Transverse colon (tissue), 4 donors: ENCODE data around the gene MPPED1. TPM values are rescaled to one million over a fixed set of nuclear protein-coding genes. Genes with fewer than 3 reads are reported as not detected.

Experiments
- DNase-seq: peaks from one replicate; pipeline ENCODE4 v3.0.0-alpha.2; 2019
- H3K27ac ChIP-seq, 4 donors: fragments of 200-600 bp; sonication (generic); 2 replicates each; pipeline ENCODE4 v1.5.1; 2016 to 2018; ENCODE audit warnings: inconsistent platforms in 4 of 4
- H3K27me3 ChIP-seq: fragments of 200-600 bp; sonication (generic); 2 replicates; pipeline ENCODE4 v1.5.1; 2017; ENCODE audit warnings: inconsistent platforms
- H3K36me3 ChIP-seq, 4 donors: fragments of 200-600 bp; sonication (generic); 2 replicates each; pipeline ENCODE4 v1.5.1; 2017 to 2019; ENCODE audit warnings: inconsistent platforms in 4 of 4
- H3K4me1 ChIP-seq, 4 donors: fragments of 200-600 bp; sonication (generic); 2 replicates each; pipeline ENCODE4 v1.5.1; 2017 to 2020; ENCODE audit warnings: inconsistent platforms in 4 of 4
- H3K4me3 ChIP-seq, 4 donors: fragments of 200-600 bp; sonication (generic); 1 replicate in 1 of 4; 2 replicates in 3 of 4; pipeline versions ENCODE4 v1.5.1 to v1.6.1; 2017 to 2019; ENCODE audit warnings: inconsistent platforms in 4 of 4
- H3K9me3 ChIP-seq, 2 donors: fragments of 200-600 bp; sonication (generic); 2 replicates each; pipeline ENCODE4 v1.5.1; 2017 to 2019; ENCODE audit warnings: inconsistent platforms in 2 of 2
- EP300 ChIP-seq: sonication (generic); formaldehyde crosslinking; IDR thresholded peaks from one replicate; pipeline ENCODE4 v1.6.1; 2017; ENCODE audit warnings: antibody characterized with exemption, low read depth
- POLR2A ChIP-seq: fragments of 450-650 bp; IDR thresholded peaks from one replicate; pipeline ENCODE4 v1.6.1; 2016; ENCODE audit warnings: antibody characterized with exemption, mild to moderate bottlenecking, moderate library complexity
- POLR2AphosphoS5 ChIP-seq, 3 donors: sonication (generic); formaldehyde crosslinking; IDR thresholded peaks; one replicate each; pipeline ENCODE4 v1.6.1; 2016; ENCODE audit warnings: antibody characterized with exemption in 3 of 3
- WGBS, 2 donors: methylation state at CpG; one replicate each; pipeline ENCODE4 v1.1.5; 2018; ENCODE audit warnings: low coverage in 1 of 2; 5-methylcytosine and 5-hydroxymethylcytosine counted together
- in situ Hi-C, 4 donors: fragments of 200-750 bp; cut with MboI; loops; one replicate each; pipeline versions ENCODE4 v1.15.0 to v1.15.1; 2017; ENCODE audit warnings: low sequenced_read_pairs in 3 of 4, low pct_ligation_motif_present in 1 of 4, low pct_unique_long_range_greater_than_20kb in 1 of 4
- intact Hi-C: fragments of 100-400 bp; cut with DNase I; formaldehyde crosslinking; loops from one replicate; pipeline ENCODE4 v1.15.1; 2023; ENCODE audit warnings: low total_unique reads
- total RNA-seq, 4 donors: library from RNA; depleted of rRNA; stranded (reverse); fragments of >200 nt; gene quantifications; one replicate each; pipeline ENCODE4 v1.1.0, GENCODE V29; 2016
- TF ChIP-seq, protein P1 (sequence below), 5 experiments: fragments of 200-600 bp in 3 of 5; fragments of 450-650 bp in 2 of 5; sonication (generic) in 3 of 5; IDR thresholded peaks; 1 replicate in 2 of 5; 2 replicates in 3 of 5; pipeline ENCODE4 v1.5.1; 2016 to 2017; ENCODE audit warnings: antibody characterized with exemption in 5 of 5, inconsistent platforms in 3 of 5, mild to moderate bottlenecking in 2 of 5, moderate library complexity in 1 of 5

The MPPED1 gene
- total RNA-seq, 4 donors from 2014 or later: not detected

DNA sequence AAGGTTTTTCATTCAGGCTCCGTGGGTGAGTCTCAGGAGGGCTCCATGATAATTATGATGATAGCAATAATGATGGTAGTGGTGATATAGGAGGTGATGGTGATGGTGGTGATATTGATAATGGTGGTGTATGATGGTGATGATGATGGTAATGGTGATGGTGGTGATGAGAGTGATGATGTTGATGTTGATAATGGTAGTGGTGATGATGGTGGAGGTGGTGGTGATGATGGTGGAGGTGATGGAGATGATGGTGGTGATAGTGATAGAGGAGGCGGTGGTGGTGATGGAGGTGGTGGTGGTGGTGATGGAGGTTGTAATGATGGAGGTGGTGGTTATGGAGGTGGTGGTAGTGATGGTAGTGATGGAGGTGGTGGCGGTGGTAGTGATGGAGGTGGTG lies 79.4 kb downstream of the MPPED1 start:
- no peak for DNase-seq
- Histone ChIP-seq H3K4me3 (no peak overlapping the region), H3K27me3 (no peaks in the 10 kb centered on the region), H3K27ac (no peak overlapping the region), H3K4me1 (no peaks in the 10 kb centered on the region), H3K9me3 (no peaks in the 10 kb centered on the region), H3K36me3 (no peaks in the 10 kb centered on the region)
- intact Hi-C loops: no loop called here
- in situ Hi-C loops: no loop called here
- TF ChIP-seq POLR2A (no peak), EP300 (no peak), POLR2AphosphoS5 (IDR thresholded peaks at IDR 0.05) (no peak)
- TF ChIP-seq, protein P1, sequence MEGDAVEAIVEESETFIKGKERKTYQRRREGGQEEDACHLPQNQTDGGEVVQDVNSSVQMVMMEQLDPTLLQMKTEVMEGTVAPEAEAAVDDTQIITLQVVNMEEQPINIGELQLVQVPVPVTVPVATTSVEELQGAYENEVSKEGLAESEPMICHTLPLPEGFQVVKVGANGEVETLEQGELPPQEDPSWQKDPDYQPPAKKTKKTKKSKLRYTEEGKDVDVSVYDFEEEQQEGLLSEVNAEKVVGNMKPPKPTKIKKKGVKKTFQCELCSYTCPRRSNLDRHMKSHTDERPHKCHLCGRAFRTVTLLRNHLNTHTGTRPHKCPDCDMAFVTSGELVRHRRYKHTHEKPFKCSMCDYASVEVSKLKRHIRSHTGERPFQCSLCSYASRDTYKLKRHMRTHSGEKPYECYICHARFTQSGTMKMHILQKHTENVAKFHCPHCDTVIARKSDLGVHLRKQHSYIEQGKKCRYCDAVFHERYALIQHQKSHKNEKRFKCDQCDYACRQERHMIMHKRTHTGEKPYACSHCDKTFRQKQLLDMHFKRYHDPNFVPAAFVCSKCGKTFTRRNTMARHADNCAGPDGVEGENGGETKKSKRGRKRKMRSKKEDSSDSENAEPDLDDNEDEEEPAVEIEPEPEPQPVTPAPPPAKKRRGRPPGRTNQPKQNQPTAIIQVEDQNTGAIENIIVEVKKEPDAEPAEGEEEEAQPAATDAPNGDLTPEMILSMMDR (IDR thresholded peaks at IDR 0.05): no peak
- WGBS, 2 donors: 45 to 55% methylated on average over 2 to 3 of the region's 3 CpGs

DNA sequence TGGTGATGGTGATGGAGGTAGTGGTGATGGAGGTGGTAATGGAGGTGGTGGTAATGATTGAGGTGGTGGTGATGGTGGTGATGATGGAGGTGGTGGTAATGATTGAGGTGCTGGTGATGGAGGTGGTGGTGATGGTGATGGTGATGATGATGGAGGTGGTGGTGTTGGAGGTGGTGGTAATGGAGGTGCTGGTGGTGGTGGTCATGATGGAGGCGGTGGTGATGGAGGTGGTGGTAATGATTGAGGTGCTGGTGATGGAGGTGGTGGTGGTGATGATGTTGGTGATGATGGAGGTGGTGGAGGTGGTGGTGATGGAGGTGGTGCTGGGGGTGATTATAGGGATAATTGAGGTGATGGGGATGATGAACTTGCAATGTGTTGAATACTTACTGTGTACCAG lies 79.9 kb downstream of the MPPED1 start:
- intact Hi-C loops: no loop called here
- H3K27me3 ChIP-seq: no peaks in the 10 kb centered on the region
- 94 to 100% methylated on average over 1 of the region's 1 CpG for WGBS, 2 donors
- DNase-seq: no peak
- H3K4me1 ChIP-seq: no peaks in the 10 kb centered on the region
- in situ Hi-C loops: no loop called here
- H3K36me3 ChIP-seq: no peaks in the 10 kb centered on the region
- no peak overlapping the region for H3K4me3 ChIP-seq
- TF ChIP-seq POLR2A: no peak
- TF ChIP-seq, protein P1 (IDR thresholded peaks at IDR 0.05): no peak
- TF ChIP-seq EP300: no peak
- no peak for TF ChIP-seq POLR2AphosphoS5 (IDR thresholded peaks at IDR 0.05)
- no peak overlapping the region for H3K27ac ChIP-seq
- no peaks in the 10 kb centered on the region for H3K9me3 ChIP-seq

DNA sequence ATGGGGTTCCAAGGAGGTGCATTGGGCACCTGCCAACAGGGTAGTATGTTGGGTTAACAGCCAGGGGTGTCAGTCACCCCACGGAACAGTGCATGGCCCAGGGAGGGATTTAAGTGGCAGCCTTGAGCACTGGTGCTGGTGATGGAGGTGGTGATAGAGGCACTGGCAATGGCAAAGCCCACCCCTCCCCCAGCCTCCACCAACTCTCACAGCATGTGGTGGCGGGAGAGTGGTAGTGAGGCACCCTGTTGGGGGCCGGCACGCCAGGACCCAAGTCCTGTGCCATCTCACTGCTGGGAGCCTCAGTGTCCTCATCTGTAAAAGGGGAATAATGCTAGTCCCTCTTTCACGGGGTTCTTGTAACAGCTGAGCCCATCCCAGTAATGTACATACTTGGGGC lies 81.5 kb downstream of the MPPED1 start:
- H3K9me3 ChIP-seq: no peaks in the 10 kb centered on the region
- no peak overlapping the region for H3K4me3 ChIP-seq
- intact Hi-C loops (no loop called here), in situ Hi-C loops (no loop called here)
- WGBS, 2 donors: 92% methylated on average over 5 of the region's 5 CpGs; no CpG with 5 or more reads in 1 of the 2 donors
- no peak overlapping the region for H3K27ac ChIP-seq
- TF ChIP-seq POLR2A: no peak
- no peak for TF ChIP-seq EP300
- no peak for TF ChIP-seq POLR2AphosphoS5 (IDR thresholded peaks at IDR 0.05)
- no peaks in the 10 kb centered on the region for H3K36me3 ChIP-seq
- H3K27me3 ChIP-seq: no peaks in the 10 kb centered on the region
- H3K4me1 ChIP-seq: no peaks in the 10 kb centered on the region
- DNase-seq: no peak

DNA sequence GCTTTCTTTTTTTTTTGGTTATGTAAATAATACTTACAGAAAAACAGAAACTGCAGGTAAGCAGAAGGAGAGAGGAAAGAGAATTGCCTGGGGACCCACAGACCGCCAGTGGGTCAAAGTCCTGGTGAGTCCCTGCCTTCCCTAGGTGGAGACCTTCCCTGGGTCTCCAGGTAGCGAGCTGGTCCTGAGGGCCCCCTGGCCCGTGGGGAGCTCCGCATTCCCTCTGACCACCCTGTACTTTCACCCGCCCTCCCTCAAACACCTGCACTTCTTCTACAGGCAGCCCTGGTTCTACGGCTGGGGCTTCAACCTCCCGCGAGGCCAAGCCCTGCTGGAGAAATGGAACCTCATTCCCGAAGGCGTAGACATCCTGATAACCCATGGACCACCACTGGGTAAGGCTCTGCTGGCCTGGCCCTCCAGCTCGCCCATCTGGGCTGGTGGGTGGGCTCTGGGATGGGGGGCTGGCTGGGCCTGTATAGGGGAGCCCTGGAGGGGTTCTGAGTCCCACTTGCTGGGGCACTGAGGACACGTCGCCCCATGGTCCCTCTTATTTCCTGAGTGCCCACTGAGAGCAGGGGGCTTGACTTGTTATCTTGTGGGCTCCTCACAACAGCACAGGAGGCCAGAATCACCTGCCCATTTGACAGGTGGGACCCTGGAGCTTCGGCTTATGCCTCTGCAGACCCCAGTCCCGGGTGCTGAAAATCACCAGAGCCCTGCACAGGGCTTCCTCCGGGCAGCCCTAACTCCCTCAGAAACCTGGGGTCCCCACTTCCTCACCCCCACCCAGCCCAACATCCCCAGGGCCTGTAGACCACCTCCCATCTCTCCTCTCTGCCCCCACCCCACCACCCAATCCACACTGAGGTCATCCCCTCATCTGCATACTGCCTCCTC lies 86.4 kb downstream of the MPPED1 start:
- in situ Hi-C loops (no loop called here), intact Hi-C loops (no loop called here)
- Histone ChIP-seq H3K36me3 (no peaks in the 10 kb centered on the region), H3K4me3 (no peak overlapping the region), H3K9me3 (no peaks in the 10 kb centered on the region), H3K4me1 (no peaks in the 10 kb centered on the region), H3K27me3 (no peaks in the 10 kb centered on the region), H3K27ac (no peak overlapping the region)
- TF ChIP-seq, protein P1 (IDR thresholded peaks at IDR 0.05): no peak
- TF ChIP-seq POLR2AphosphoS5 (IDR thresholded peaks at IDR 0.05): no peak
- TF ChIP-seq EP300: no peak
- TF ChIP-seq POLR2A: no peak
- no peak for DNase-seq
- 86 to 100% methylated on average over 1 to 16 of the region's 16 CpGs for WGBS, 2 donors
